ENCODE results near the gene CHGA.

CHGA gene

GRCh38 chr14:92945959-92946846, 23.3 kb downstream of the CHGA start:
- DNase-seq: peak; percentile 59

GRCh38 chr14:92946847-92947545, 24.0 kb downstream of the CHGA start:
- DNase-seq: no peak

GRCh38 chr14:92948647-92949046, 25.7 kb downstream of the CHGA start:
- no peak for DNase-seq

GRCh38 chr14:92949496-92950192, 26.7 kb downstream of the CHGA start:
- DNase-seq: no peak

GRCh38 chr14:92950193-92950540, 27.2 kb downstream of the CHGA start:
- DNase-seq: no peak

GRCh38 chr14:92950773-92951172, 27.8 kb downstream of the CHGA start:
- no peak for DNase-seq

- DNase-seq: no peak
Measured at GRCh38 chr14:92951261-92951660, 28.3 kb downstream of the CHGA start.

- peak; percentile 83 for DNase-seq
Measured at GRCh38 chr14:92951912-92952471, 29.0 kb downstream of the CHGA start.

- DNase-seq: no peak
Measured at GRCh38 chr14:92952481-92953298, 29.7 kb downstream of the CHGA start.

DNA sequence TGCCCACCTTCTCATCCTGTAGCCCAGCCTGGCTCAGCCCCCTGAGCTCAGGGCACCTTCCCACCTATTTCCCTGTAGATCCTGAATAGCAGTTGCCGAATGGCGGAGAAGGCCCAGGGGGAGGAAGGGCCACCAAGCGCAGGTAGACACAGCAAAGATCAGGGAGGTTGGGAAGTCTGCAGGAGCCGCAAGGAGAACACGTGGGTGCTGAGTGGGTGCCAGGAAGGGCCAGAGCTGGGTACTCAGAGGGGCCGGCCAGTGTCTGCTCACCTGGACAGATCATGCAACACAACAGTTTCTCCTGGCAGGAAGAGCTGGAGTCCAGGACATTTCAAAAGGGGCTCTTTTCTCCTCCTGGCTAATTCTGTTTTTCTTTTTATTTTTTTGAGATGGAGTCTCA, 30.6 kb downstream of the CHGA start:
- DNase-seq: no peak

- DNase-seq: no peak
Measured at GRCh38 chr14:92954933-92955332, 32.0 kb downstream of the CHGA start.

DNA sequence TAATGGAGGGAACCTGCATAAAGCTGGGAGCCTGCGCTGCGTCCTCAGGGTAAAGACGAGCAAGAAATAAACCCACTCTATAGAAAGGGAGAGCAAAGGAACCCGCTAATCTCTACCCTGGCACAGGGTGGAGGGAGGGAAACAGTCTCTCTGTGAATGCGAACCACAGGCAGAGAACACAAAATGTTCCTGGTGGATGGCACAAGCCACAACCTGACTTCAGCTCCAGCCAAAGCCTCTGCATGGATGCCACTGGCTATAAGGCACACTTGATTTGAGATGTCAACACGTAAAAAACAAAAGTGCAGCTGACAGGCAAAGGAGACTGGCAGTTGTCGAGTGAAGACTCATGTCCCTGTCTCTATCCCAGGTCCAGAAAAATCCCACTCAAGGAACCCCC, 32.4 kb downstream of the CHGA start:
- no peak for DNase-seq

DNA sequence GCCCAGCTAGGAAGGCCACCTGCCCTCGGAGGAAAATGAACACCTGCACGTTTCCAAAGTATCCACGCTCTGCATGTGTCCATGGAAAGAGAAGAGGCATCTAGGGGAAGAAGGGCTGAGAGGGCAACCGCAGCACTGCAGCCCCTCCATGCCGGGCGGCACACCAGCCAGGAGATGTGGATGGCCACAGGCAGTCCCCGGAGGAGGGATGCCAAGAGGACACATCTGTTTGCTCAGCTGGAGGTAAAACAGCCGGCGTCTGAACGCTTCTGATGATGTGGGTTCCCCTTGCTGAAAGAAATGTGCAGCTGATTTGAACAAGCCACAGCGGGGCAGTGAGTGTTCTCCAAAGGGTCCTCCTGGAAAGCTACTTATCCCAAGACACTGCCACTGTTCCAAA, 34.0 kb downstream of the CHGA start:
- DNase-seq: peak; percentile 94

DNA sequence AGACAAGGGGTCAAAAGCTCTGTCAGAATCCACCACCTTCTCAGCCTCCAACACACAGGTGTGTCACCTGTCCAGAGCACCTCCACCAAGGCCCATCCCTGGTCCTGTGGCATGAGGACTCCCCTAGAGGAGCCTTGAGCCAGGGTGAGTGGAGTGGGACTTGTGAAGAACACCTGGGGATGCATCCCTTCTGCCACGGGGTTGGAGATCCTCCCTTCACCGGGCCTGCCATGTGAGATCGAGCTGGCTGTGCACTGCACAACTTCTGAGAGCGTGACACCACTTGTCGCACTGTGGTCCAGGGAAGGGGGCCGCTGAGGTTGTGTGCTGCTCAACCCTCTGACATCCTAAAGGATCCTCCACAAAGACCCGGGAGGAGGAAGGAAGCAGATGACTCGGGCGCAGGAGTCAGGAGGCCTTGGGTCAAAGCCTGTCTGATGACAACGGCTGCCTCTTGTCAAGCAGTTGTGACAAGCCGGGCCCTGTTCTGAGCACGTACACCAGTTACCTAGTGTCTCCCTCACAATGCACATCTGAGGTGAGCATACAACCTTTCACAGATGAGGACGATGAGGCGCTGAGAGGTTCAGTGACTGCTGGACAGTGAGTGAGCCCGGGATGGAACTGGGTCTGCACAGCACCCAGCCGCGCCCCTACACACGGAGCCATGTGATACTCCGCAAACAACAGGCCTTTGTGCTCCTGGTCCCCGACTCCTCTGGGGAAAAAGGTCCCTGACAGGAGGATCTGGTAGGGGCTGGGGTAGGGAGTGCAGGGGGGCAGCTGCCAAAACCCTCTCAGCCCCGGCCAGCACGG, 35.6 kb downstream of the CHGA start:
- DNase-seq: peak; percentile 71

DNA sequence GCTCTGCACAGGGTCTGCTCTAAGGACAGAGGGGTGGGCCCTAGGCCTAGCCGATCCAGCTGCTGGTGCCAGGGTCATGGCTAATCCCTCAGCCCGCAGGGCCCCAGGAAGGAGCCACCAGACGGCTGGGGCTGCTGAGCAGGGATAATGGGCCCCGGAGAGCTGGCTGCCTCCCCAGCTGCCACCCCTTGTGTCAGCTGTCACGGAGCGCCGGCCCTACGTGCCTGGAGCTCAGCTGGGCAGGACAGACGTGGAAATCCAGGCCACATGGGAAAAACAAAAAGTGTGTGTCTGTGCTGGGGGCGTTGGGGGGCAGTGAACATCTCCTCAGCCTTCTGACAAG, 36.2 kb downstream of the CHGA start:
- peak; percentile 85 for DNase-seq

DNA sequence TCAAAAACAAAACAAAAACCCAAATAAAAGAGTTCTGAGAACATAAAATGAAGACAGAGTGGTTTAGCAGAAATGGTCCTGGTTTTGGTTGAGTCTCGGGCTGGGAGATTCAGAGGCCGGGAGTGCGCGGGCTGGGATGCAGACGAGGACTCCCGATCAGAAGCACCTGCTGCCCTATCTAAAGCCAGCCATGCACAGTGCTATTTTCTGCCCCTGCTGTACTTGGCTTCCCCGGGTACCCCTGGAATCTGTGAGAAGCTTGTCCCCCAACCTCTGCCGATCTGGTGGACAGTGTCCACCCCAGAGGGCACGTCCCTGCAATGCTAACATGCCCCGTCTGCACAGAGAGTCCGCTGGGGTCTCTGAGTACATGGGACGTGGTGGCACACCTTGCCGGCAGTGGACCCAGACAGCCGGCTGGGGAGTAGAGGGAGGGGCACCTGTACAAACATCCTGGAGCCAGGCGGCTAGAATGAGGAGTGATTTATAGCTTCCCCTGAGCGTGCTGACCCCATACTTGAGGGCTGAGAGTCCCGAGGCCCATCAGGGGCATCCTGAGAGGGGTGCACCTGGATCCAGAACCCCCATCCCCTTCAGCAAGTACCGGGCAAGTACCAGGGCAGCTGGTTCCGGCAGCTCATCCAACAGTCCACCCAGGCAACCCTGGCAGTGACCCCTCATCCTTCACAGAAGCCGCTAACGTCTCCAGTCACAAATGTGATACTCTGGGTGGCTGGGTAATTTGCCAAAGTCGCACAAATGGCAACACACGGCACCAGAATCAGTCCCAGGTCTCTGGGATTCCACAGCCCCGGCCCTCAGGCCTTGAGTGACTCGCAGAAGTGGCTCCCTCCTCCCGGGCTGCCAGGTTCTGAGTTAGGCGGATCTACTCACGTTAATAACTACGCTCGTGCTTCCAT, 37.1 kb downstream of the CHGA start:
- peak; percentile 70 for DNase-seq

- DNase-seq: no peak
Measured at GRCh38 chr14:92960706-92961566, 38.0 kb downstream of the CHGA start.

DNA sequence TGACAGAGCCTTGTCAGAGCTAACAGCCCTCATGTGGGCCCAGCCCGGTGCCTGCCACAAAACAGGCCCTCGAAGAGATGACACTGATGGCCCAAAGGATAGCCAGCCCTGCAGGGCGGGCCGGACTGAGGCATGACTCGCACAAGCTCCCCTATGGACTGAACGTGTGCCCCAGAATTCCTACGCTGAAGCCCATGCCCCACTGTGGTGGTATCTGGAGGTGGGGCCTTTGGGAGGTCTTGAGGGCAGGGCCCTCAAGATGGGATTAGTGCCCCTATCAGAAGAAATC, 38.6 kb downstream of the CHGA start:
- DNase-seq: no peak

DNA sequence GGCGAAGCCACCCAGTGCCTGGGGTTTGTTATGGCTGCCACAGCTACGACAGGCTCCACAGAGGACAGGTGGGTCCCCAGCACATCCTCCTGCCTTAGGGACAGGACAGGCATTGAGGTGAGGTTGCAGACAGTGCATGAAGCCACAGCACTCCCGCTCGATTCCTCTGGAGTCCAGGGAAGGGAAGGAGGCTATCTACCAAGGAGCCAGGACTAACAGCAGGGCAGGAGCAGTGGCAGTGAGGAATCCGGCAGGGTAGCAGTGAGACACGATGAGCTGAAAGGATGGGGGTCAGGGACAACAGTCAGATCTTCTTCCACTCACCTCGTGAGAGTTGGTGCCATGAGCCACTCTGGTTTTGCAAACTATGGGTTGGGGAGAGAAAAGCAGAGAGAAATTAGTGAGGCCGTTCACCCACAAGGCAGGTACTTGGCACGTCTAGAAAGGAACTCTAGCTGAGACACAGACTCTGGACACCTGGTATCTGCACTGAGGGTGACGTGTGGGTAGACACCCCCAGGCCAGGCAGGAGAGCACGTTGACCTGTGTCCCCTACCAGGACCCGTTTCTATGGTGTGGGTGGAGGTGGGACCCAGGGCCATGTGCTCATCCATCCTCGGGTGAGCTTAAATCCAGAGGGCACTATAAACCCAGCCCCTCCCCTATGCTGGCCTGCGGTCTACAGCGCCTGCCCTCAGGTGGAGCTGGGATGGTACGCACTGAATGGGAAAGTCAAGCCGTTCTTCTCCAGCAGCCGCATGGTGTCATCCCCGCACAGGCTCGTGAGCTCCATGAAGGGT, 39.3 kb downstream of the CHGA start:
- DNase-seq: no peak

All from COR-L47 (cell line).